H1 (cell line): ENCODE measurements around the gene MSTO1. TPM values are rescaled to one million over a fixed set of nuclear protein-coding genes. Genes with fewer than 3 reads are reported as not detected.

Source experiments
- CTCF ChIA-PET: fragments of 300-600 bp; sonication (Branson Sonifier 250); formaldehyde crosslinking; loops from one replicate; lab custom pipeline; 2021; ENCODE audit not compliant: partially characterized antibody; lab: Charles Lee
- POLR2A ChIA-PET: fragments of 300-600 bp; sonication (Branson Sonifier 250); formaldehyde crosslinking; loops from one replicate; lab custom pipeline; 2021; ENCODE audit warnings: inconsistent platforms; ENCODE audit not compliant: partially characterized antibody; lab: Charles Lee
- DNase-seq, 2 experiments: peaks; one replicate each; pipeline versions ENCODE4 v3.0.0 to v3.0.0-alpha.2; 2010 to 2022; ENCODE audit warnings: low spot score in 2 of 2, low read depth in 1 of 2, mixed read lengths in 1 of 2
- FAIRE-seq: peaks from 2 replicates; lab custom pipeline; 2011; peaks lifted over from hg19 to GRCh38; lab: Jason Lieb, UNC
- H2AFZ ChIP-seq: 2 replicates; pipeline ENCODE4 v1.8.1; 2012; ENCODE audit warnings: low read length, inconsistent platforms
- H2AK5ac ChIP-seq: 2 replicates; pipeline ENCODE4 v1.6.1; 2013; ENCODE audit warnings: low read depth, low read length
- H2BK120ac ChIP-seq: replicated peaks from 2 replicates; pipeline ENCODE3; 2013; ENCODE audit warnings: low read depth, low read length, inconsistent platforms
- H2BK12ac ChIP-seq: 2 replicates; pipeline ENCODE4 v1.6.1; 2013; ENCODE audit warnings: low read depth, low read length
- H2BK15ac ChIP-seq: 2 replicates; pipeline ENCODE4 v1.6.1; 2013; ENCODE audit warnings: low read length
- H2BK20ac ChIP-seq: 2 replicates; pipeline ENCODE4 v1.6.1; 2013; ENCODE audit warnings: low read length
- H2BK5ac ChIP-seq: 2 replicates; pipeline ENCODE4 v1.6.1; 2013; ENCODE audit warnings: low read depth, low read length
- H3K14ac ChIP-seq: 2 replicates; pipeline ENCODE4 v1.6.1; 2013; ENCODE audit warnings: inconsistent platforms; ENCODE audit not compliant: insufficient read length
- H3K18ac ChIP-seq: 2 replicates; pipeline ENCODE4 v1.6.1; 2013; ENCODE audit warnings: low read length; ENCODE audit errors: extremely low read depth
- H3K23ac ChIP-seq: 2 replicates; pipeline ENCODE4 v1.6.1; 2013; ENCODE audit warnings: inconsistent platforms; ENCODE audit not compliant: insufficient read length
- H3K23me2 ChIP-seq: 2 replicates; pipeline ENCODE4 v1.6.1; 2013; ENCODE audit warnings: low read depth, low read length
- H3K27ac ChIP-seq: 2 replicates; pipeline ENCODE4 v1.6.1; 2011; ENCODE audit warnings: low read depth, low read length, inconsistent platforms
- H3K27me3 ChIP-seq, 4 experiments: replicated peaks in 1 of 4; 1 replicate in 1 of 4; 2 replicates in 3 of 4; pipeline versions ENCODE4 v1.6.1 to v1.8.1; 2011 to 2013; ENCODE audit warnings: low read length in 3 of 4, mild to moderate bottlenecking in 3 of 4, inconsistent platforms in 2 of 4, mixed read lengths in 2 of 4, moderate library complexity in 1 of 4; ENCODE audit not compliant: control insufficient read depth in 3 of 4, insufficient read depth in 3 of 4; ENCODE audit errors: extremely low read depth in 1 of 4
- H3K36me3 ChIP-seq, 4 experiments: 2 replicates each; pipeline versions ENCODE4 v1.6.1 to v1.8.1; 2011 to 2013; ENCODE audit warnings: mild to moderate bottlenecking in 4 of 4, low read length in 3 of 4, moderate library complexity in 2 of 4, control low read depth in 1 of 4, inconsistent platforms in 1 of 4; ENCODE audit not compliant: insufficient read depth in 4 of 4, control insufficient read depth in 2 of 4
- H3K4ac ChIP-seq: replicated peaks from 2 replicates; pipeline ENCODE3; 2013; ENCODE audit warnings: low read length, low read depth, mixed read lengths, inconsistent platforms; ENCODE audit not compliant: insufficient read length
- H3K4me1 ChIP-seq, 4 experiments: replicated peaks in 1 of 4; 1 replicate in 1 of 4; 2 replicates in 3 of 4; pipeline versions ENCODE4 v1.6.1 to v1.8.1; 2011 to 2013; ENCODE audit warnings: low read length in 3 of 4, inconsistent platforms in 2 of 4, mixed read lengths in 1 of 4; ENCODE audit not compliant: insufficient read depth in 4 of 4, control insufficient read depth in 3 of 4
- H3K4me2 ChIP-seq, 2 experiments: 2 replicates each; pipeline versions ENCODE4 v1.6.1 to v1.8.1; 2011 to 2013; ENCODE audit warnings: low read depth in 2 of 2, low read length in 2 of 2, control low read depth in 1 of 2, inconsistent platforms in 1 of 2, mild to moderate bottlenecking in 1 of 2; ENCODE audit not compliant: insufficient read depth in 1 of 2
- H3K4me3 ChIP-seq, 4 experiments: fragments of 200-600, 300-600 bp in 1 of 4; sonication (generic), shearing (Covaris generic), sonication (Bioruptor Twin) in 1 of 4; 2 replicates each; pipeline versions ENCODE4 v1.5.1 to v1.8.1; 2011 to 2016; ENCODE audit warnings: low read length in 4 of 4, low read depth in 3 of 4, control low read depth in 2 of 4, inconsistent platforms in 2 of 4, mild to moderate bottlenecking in 2 of 4, mixed read lengths in 1 of 4, moderate library complexity in 1 of 4; ENCODE audit not compliant: insufficient read depth in 2 of 4; ENCODE audit errors: extremely low read depth in 1 of 4
- H3K56ac ChIP-seq: replicated peaks from 2 replicates; pipeline ENCODE3; 2013; ENCODE audit warnings: low read depth, mild to moderate bottlenecking, mixed read lengths, low read length, inconsistent platforms; ENCODE audit not compliant: insufficient read length
- H3K79me1 ChIP-seq: 2 replicates; pipeline ENCODE4 v1.6.1; 2013; ENCODE audit warnings: low read depth, low read length, control low read depth
- H3K79me2 ChIP-seq, 2 experiments: 2 replicates each; pipeline versions ENCODE4 v1.6.1 to v1.8.1; 2012 to 2013; ENCODE audit warnings: low read length in 2 of 2, mild to moderate bottlenecking in 2 of 2, inconsistent platforms in 1 of 2; ENCODE audit not compliant: insufficient read depth in 2 of 2, control insufficient read depth in 1 of 2
- H3K9ac ChIP-seq, 4 experiments: replicated peaks in 1 of 4; 1 replicate in 1 of 4; 2 replicates in 3 of 4; pipeline versions ENCODE4 v1.6.1 to v1.8.1; 2011 to 2013; ENCODE audit warnings: low read depth in 3 of 4, low read length in 3 of 4, control low read depth in 2 of 4, mild to moderate bottlenecking in 2 of 4, moderate library complexity in 2 of 4, inconsistent platforms in 1 of 4; ENCODE audit errors: extremely low read depth in 1 of 4
- H3K9me3 ChIP-seq, 2 experiments: 2 replicates each; pipeline versions ENCODE4 v1.6.1 to v1.8.1; 2012 to 2013; ENCODE audit warnings: mild to moderate bottlenecking in 2 of 2, moderate library complexity in 2 of 2, control low read depth in 1 of 2, inconsistent platforms in 1 of 2, low read depth in 1 of 2, low read length in 1 of 2, mixed read lengths in 1 of 2; ENCODE audit not compliant: insufficient read depth in 2 of 2
- H4K20me1 ChIP-seq, 2 experiments: replicated peaks in 1 of 2; 2 replicates each; pipeline versions ENCODE3 to v1.8.1; 2011 to 2013; ENCODE audit warnings: inconsistent platforms in 2 of 2, low read length in 2 of 2, mild to moderate bottlenecking in 1 of 2; ENCODE audit not compliant: insufficient read depth in 2 of 2, control insufficient read depth in 1 of 2
- H4K5ac ChIP-seq: 2 replicates; pipeline ENCODE4 v1.6.1; 2013; ENCODE audit warnings: low read length, low read depth, mixed read lengths, inconsistent platforms; ENCODE audit not compliant: insufficient read length
- H4K8ac ChIP-seq: 2 replicates; pipeline ENCODE4 v1.8.0; 2013; ENCODE audit warnings: mild to moderate bottlenecking, moderate library complexity, low read length, inconsistent platforms; ENCODE audit not compliant: insufficient read depth; ENCODE audit errors: extremely low read depth
- H4K91ac ChIP-seq: replicated peaks from 2 replicates; pipeline ENCODE3; 2013; ENCODE audit warnings: low read length, mixed read lengths, inconsistent platforms; ENCODE audit not compliant: insufficient read length
- CBX8 ChIP-seq: fragments of 300-800, 300-1000 bp; sonication (generic); IDR thresholded peaks from 2 replicates; pipeline ENCODE4 v1.7.1; 2016; ENCODE audit warnings: low read depth, low read length, borderline replicate concordance
- JUN ChIP-seq: IDR thresholded peaks from 2 replicates; pipeline ENCODE4 v1.6.1; 2011; ENCODE audit warnings: low read depth, mild to moderate bottlenecking, improper control_type of control experiment, low read length
- NRF1 ChIP-seq: IDR thresholded peaks from 2 replicates; pipeline ENCODE4 v1.6.1; 2011; ENCODE audit warnings: mild to moderate bottlenecking, low read depth, low read length, improper control_type of control experiment
- RAD21 ChIP-seq, 2 experiments: IDR thresholded peaks in 1 of 2; conservative IDR thresholded peaks in 1 of 2; 2 replicates each; pipeline ENCODE4 v1.6.1; 2011; ENCODE audit warnings: low read depth in 2 of 2, low read length in 2 of 2, improper control_type of control experiment in 1 of 2, inconsistent platforms in 1 of 2, mild to moderate bottlenecking in 1 of 2, moderate library complexity in 1 of 2
- SIN3A ChIP-seq, 2 experiments: IDR thresholded peaks in 1 of 2; conservative IDR thresholded peaks in 1 of 2; 2 replicates each; pipeline ENCODE4 v1.6.1; 2011 to 2012; ENCODE audit warnings: low read length in 2 of 2, improper control_type of control experiment in 1 of 2, low read depth in 1 of 2, mild to moderate bottlenecking in 1 of 2
- WGBS, 2 experiments: shearing (Covaris generic) in 1 of 2; methylation state at CpG; one replicate each; pipeline versions ENCODE4 v1.1.6 to v1.1.7; 2013 to 2015; ENCODE audit warnings: low lambda C conversion rate in 2 of 2, mixed read lengths in 2 of 2, inconsistent platforms in 1 of 2, low coverage in 1 of 2, missing lambda C conversion rate in 1 of 2; ENCODE audit not compliant: insufficient replicate concordance in 2 of 2, insufficient coverage in 1 of 2, insufficient read length in 1 of 2; ENCODE audit errors: extremely low coverage in 1 of 2, missing lambda C conversion rate in 1 of 2; 5-methylcytosine and 5-hydroxymethylcytosine counted together
- polyA plus RNA-seq, 7 experiments: library from polyadenylated mRNA; depleted of rRNA in 3 of 7; stranded (reverse) in 5 of 7; unstranded in 2 of 7; fragments of >200 nt in 5 of 7; fragments of 200-250 nt in 2 of 7; gene quantifications; 1 replicate in 5 of 7; 2 replicates in 1 of 7; 4 replicates in 1 of 7; pipeline versions ENCODE4 v1.2.1 to v1.2.3, GENCODE V29; 2011 to 2013; ENCODE audit warnings: missing spikeins in 2 of 7, mixed read lengths in 2 of 7
- total RNA-seq: library from RNA; stranded (reverse); fragmentation: NEBNext Ultra II Directional; extraction: Animal tissue kit (Norgen Biotek cat#: 25700); gene quantifications from 2 replicates; pipeline ENCODE4 v1.2.1, GENCODE V29; 2021

Gene MSTO1
- total and polyA plus RNA-seq, 2 of the 8 experiments (the other 6 are each of a cell fraction or from before 2014, with no cell fraction given), result 40.5 to 51.0 TPM

DNA sequence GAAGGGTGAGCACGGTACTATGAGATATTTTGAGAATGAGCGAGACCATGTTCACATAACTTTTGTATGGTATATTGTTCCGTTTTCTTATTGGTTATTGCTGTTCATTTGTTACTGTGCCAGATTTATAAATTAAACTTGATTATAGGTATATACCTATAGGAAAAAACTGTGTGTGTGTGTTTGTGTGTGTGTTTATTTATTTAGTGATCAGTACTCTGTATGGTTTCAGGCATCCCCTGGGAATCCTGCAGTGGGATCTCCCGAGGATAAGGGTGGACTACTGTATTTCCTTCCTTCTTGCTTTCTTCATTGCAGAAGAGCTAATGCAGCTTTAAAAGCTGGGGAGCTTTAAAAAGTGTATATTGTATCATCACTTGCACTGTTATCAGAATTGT is 39.4 kb upstream of the MSTO1 start:
- Histone ChIP-seq H2BK120ac (no peak overlapping the region), H2BK20ac (no peak overlapping the region), H3K4me3 (no peak overlapping the region), H4K20me1 (peaks cover 0 to 2% of the 10 kb centered on the region in 2 experiments), H3K27me3 (no peaks in the 10 kb centered on the region), H3K4ac (no peak overlapping the region), H2AFZ (no peak overlapping the region), H2BK5ac (no peak overlapping the region), H3K56ac (no peak overlapping the region), H3K14ac (no peak overlapping the region), H3K79me1 (peaks cover 2% of the 10 kb centered on the region; the same call in 1 of the 2 replicates), H2BK15ac (no peak overlapping the region), H3K23me2 (no peaks in the 10 kb centered on the region), H3K36me3 (peaks cover 0 to 11% (median 3%) of the 10 kb centered on the region in 4 experiments; a peak in 1 of 8 replicates), H3K9ac (no peak overlapping the region), H3K4me1 (no peaks in the 10 kb centered on the region), H3K4me2 (no peak overlapping the region), H4K91ac (no peak overlapping the region), H3K79me2 (peaks cover 0 to 39% of the 10 kb centered on the region in 2 experiments; a peak in 3 of 4 replicates), H4K5ac (no peak overlapping the region), H3K27ac (no peak overlapping the region), H2AK5ac (no peak overlapping the region), H3K9me3 (no peaks in the 10 kb centered on the region), H2BK12ac (no peak overlapping the region), H3K23ac (no peak overlapping the region), H4K8ac (no peak overlapping the region), H3K18ac (no peak overlapping the region)
- WGBS, 2 experiments, result 97% methylated on average over 4 of the region's 4 CpGs; no CpG with 5 or more reads in 1 of the 2 experiments
- no peak for FAIRE-seq
- CTCF ChIA-PET, result interaction anchor here (0.8 to 1.4 kb wide), 2 partner anchors 21 to 238 kb away, joined by 3 to 5 read pairs; no protein-coding TSS in a partner anchor
- TF ChIP-seq SIN3A (conservative IDR thresholded peaks at IDR 0.05 in 1 of 2, IDR thresholded peaks at IDR 0.05 in 1 of 2; ENCODE audit: low read depth in 1 of 2, low read length in 2 of 2) (no peak), JUN (no peak), CBX8 (no peak), RAD21 (IDR thresholded peaks at IDR 0.05 in 1 of 2, conservative IDR thresholded peaks at IDR 0.05 in 1 of 2; ENCODE audit: low read depth in 2 of 2, low read length in 2 of 2) (no peak), NRF1 (no peak)
- DNase-seq, result no peak
- POLR2A ChIA-PET, result interaction anchor here (0.6 to 1.7 kb wide), 3 partner anchors 8 to 367 kb away, joined by 3 to 10 read pairs (median 4); partner anchors contain the start of gene ASH1L
